ENCODE measurements around the gene ZNF644. TPM values are rescaled to one million over a fixed set of nuclear protein-coding genes. Genes with fewer than 3 reads are reported as not detected.

ZNF644 gene
- total RNA-seq, 2 experiments from 2014 or later = 41.6 to 44.7 TPM

DNA sequence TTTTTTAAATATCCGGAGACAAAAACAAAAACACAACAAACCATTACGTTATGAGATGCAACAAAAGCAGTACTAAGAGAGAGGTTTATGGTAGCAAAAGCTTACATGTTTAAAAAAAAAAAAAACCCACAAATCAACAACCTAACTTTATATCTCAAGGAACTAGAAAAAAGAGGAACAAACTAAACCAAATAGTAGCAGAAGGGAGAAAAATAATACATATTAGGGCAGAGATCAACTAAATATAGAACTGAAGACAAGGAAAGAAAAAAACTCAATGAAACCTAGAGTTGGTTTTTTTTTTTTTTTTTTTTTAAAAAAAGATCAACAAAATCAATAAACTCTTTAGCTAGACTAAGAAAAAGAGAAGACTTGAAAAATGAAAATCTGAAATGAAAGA is 34.9 kb downstream of the ZNF644 start:
- Mint-ChIP-seq H3K9me3 (peaks cover 27% of the 10 kb centered on the region), H3K27ac (peak overlapping the region; percentile 51), H3K27me3 (no peaks in the 10 kb centered on the region), H3K4me3 (no peak overlapping the region), H3K4me1 (peaks cover 40% of the 10 kb centered on the region), H3K36me3 (peaks cover 65% of the 10 kb centered on the region)
- no peak for DNase-seq

DNA sequence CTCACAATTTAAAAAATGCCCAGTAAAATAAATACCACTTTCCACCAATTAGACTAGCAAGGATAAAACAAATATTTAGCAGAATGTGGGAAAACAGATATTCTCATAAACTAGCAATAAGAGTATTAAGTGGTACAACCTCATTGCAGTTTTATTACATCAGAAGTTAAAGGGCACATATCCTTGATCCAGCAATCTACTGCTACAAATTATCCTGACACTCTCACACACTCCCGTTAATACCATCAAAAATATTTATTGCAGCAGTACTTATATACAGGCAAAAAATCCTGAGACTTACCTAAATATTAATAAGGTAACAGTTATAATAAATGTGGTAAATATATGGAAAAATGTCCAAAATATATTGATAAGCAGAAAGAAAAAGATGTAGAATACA is 44.3 kb downstream of the ZNF644 start:
- no peak overlapping the region for H3K27ac Mint-ChIP-seq
- no peaks in the 10 kb centered on the region for H3K27me3 Mint-ChIP-seq
- no peak for DNase-seq
- H3K36me3 Mint-ChIP-seq = peaks cover 53% of the 10 kb centered on the region
- H3K4me1 Mint-ChIP-seq = peaks cover 26% of the 10 kb centered on the region
- H3K9me3 Mint-ChIP-seq = peaks cover 6% of the 10 kb centered on the region
- no peak overlapping the region for H3K4me3 Mint-ChIP-seq

GRCh38 chr1:90973897-90974798 is 47.7 kb downstream of the ZNF644 start:
- H3K27ac Mint-ChIP-seq = peak overlapping the region; percentile 69
- peaks cover 31% of the 10 kb centered on the region for H3K4me1 Mint-ChIP-seq

GRCh38 chr1:90970208-90970607 is 51.6 kb downstream of the ZNF644 start:
- Mint-ChIP-seq H3K36me3 (peaks cover 42% of the 10 kb centered on the region), H3K4me1 (peaks cover 35% of the 10 kb centered on the region), H3K27ac (no peak overlapping the region), H3K9me3 (peaks cover 8% of the 10 kb centered on the region), H3K27me3 (no peaks in the 10 kb centered on the region), H3K4me3 (no peak overlapping the region)
- no peak for DNase-seq

More at GRCh38 chr1:90973897-90974798, 47.7 kb downstream of the ZNF644 start:
- no peaks in the 10 kb centered on the region for H3K27me3 Mint-ChIP-seq
- peak overlapping the region; percentile 9 for H3K4me3 Mint-ChIP-seq
- peaks cover 8% of the 10 kb centered on the region for H3K9me3 Mint-ChIP-seq
- no peak for DNase-seq
- peaks cover 55% of the 10 kb centered on the region for H3K36me3 Mint-ChIP-seq

DNA sequence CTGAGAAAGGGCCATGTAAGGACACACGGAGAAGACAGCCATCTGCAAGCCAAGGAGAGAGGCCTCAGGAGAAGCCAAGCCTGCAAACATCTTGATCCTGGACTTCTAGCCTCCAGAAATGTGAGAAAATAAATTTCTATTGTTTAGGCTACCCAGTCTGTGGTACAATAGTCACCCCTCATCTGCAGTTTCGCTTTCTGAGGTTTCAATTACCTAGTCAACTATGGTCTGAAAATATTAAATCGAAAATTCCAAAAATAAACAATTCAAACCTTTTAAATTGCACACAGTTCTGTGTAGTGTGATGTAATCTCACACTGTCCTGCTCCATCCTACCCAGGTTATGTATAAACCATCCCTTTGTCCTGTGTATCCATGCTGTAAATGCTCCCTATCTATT is 52.6 kb downstream of the ZNF644 start:
- Mint-ChIP-seq H3K27me3 (no peaks in the 10 kb centered on the region), H3K36me3 (peaks cover 35% of the 10 kb centered on the region), H3K9me3 (peaks cover 8% of the 10 kb centered on the region), H3K27ac (no peak overlapping the region), H3K4me3 (no peak overlapping the region), H3K4me1 (peaks cover 29% of the 10 kb centered on the region)
- DNase-seq = no peak

GRCh38 chr1:90964444-90965035 is 57.3 kb downstream of the ZNF644 start:
- no peak overlapping the region for H3K27ac Mint-ChIP-seq
- H3K4me3 Mint-ChIP-seq = no peak overlapping the region
- no peak for DNase-seq
- H3K27me3 Mint-ChIP-seq = no peaks in the 10 kb centered on the region
- H3K9me3 Mint-ChIP-seq = peaks cover 1% of the 10 kb centered on the region
- peaks cover 30% of the 10 kb centered on the region for H3K4me1 Mint-ChIP-seq
- peaks cover 24% of the 10 kb centered on the region for H3K36me3 Mint-ChIP-seq

DNA sequence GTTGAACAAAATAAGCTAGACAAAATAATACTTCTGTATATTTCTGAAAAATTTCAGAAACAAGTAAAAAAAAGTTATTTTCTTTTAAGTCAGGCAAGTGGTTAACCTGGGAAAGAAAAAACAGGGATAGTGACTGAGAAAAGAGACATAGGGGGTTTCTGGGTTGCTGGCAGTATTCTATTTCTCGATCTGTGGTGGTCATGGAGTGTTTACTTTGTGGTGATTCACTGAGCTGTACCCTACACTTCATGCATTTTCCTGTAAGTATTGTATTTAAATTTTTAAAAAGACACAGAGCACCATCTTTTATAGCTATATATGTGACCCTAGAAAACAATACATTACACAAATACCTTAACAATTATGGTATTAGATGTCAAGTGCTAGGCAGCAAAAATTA is 58.2 kb downstream of the ZNF644 start:
- Mint-ChIP-seq H3K36me3 (peaks cover 29% of the 10 kb centered on the region), H3K4me3 (no peak overlapping the region), H3K9me3 (peaks cover 1% of the 10 kb centered on the region), H3K4me1 (peaks cover 28% of the 10 kb centered on the region), H3K27me3 (no peaks in the 10 kb centered on the region), H3K27ac (no peak overlapping the region)
- DNase-seq = no peak

- Mint-ChIP-seq H3K9me3 (peaks cover 3% of the 10 kb centered on the region), H3K4me1 (peaks cover 31% of the 10 kb centered on the region), H3K27ac (no peak overlapping the region), H3K27me3 (no peaks in the 10 kb centered on the region), H3K36me3 (peaks cover 33% of the 10 kb centered on the region), H3K4me3 (no peak overlapping the region)
- no peak for DNase-seq
Measured at GRCh38 chr1:90963236-90963635, 58.6 kb downstream of the ZNF644 start.

- Mint-ChIP-seq H3K9me3 (peaks cover 12% of the 10 kb centered on the region), H3K36me3 (peaks cover 61% of the 10 kb centered on the region), H3K4me3 (no peak overlapping the region), H3K27me3 (no peaks in the 10 kb centered on the region), H3K27ac (no peak overlapping the region), H3K4me1 (peaks cover 57% of the 10 kb centered on the region)
- DNase-seq = no peak
Measured at GRCh38 chr1:90959352-90960206, 62.3 kb downstream of the ZNF644 start.

DNA sequence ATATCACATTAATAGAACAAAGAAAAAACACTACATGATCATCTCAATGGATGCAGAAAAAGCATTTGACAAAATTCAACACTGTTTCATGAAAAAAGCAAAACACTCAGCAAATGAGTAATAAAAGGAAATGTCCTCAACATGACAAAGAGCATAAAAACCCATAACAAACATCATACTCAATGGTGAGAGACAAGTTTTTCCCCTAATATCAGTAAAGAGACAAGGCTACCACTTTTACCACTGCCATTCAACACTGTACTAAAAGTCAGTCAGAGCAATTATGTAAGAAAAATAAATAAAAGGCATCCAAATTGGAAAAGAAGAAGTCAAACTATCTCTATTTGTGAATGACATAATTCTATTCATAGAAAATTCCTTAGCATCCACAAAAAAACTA is 64.3 kb downstream of the ZNF644 start:
- DNase-seq = no peak
- peaks cover 65% of the 10 kb centered on the region for H3K4me1 Mint-ChIP-seq
- no peaks in the 10 kb centered on the region for H3K27me3 Mint-ChIP-seq
- H3K9me3 Mint-ChIP-seq = peaks cover 12% of the 10 kb centered on the region
- no peak overlapping the region for H3K27ac Mint-ChIP-seq
- peaks cover 78% of the 10 kb centered on the region for H3K36me3 Mint-ChIP-seq
- no peak overlapping the region for H3K4me3 Mint-ChIP-seq

GRCh38 chr1:90955769-90956168 is 66.1 kb downstream of the ZNF644 start:
- Mint-ChIP-seq H3K27me3 (no peaks in the 10 kb centered on the region), H3K9me3 (peaks cover 12% of the 10 kb centered on the region), H3K27ac (no peak overlapping the region), H3K4me3 (no peak overlapping the region), H3K36me3 (peaks cover 84% of the 10 kb centered on the region), H3K4me1 (peaks cover 76% of the 10 kb centered on the region)
- no peak for DNase-seq

DNA sequence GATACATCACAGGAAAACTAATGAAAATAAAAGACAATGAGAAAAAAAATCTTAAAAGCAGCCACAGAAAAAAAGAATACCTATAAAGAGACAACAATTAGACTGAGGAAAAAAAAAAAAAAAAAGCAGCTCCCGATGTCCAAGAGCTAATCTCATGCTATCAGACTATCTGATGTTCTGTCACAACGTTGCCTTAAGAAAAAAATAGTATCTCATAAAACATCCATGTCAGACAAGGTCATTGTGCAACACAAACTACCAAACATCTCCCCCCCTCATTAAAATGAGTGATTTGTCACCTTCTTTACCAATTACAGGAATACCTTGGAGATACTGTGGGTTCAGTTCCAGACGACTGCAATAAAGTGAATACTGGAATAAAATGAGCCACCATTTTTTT is 68.9 kb downstream of the ZNF644 start:
- no peak for DNase-seq
- Mint-ChIP-seq H3K4me1 (peaks cover 59% of the 10 kb centered on the region), H3K27me3 (no peaks in the 10 kb centered on the region), H3K4me3 (no peak overlapping the region), H3K9me3 (peaks cover 8% of the 10 kb centered on the region), H3K36me3 (peaks cover 64% of the 10 kb centered on the region), H3K27ac (no peak overlapping the region)

GRCh38 chr1:90951009-90951408 is 70.8 kb downstream of the ZNF644 start:
- H3K36me3 Mint-ChIP-seq = peaks cover 46% of the 10 kb centered on the region
- peaks cover 6% of the 10 kb centered on the region for H3K9me3 Mint-ChIP-seq
- no peaks in the 10 kb centered on the region for H3K27me3 Mint-ChIP-seq
- peaks cover 57% of the 10 kb centered on the region for H3K4me1 Mint-ChIP-seq
- H3K4me3 Mint-ChIP-seq = no peak overlapping the region
- DNase-seq = no peak
- no peak overlapping the region for H3K27ac Mint-ChIP-seq

- peaks cover 38% of the 10 kb centered on the region for H3K4me1 Mint-ChIP-seq
- no peaks in the 10 kb centered on the region for H3K9me3 Mint-ChIP-seq
- no peak overlapping the region for H3K27ac Mint-ChIP-seq
- H3K27me3 Mint-ChIP-seq = no peaks in the 10 kb centered on the region
- H3K4me3 Mint-ChIP-seq = no peak overlapping the region
- H3K36me3 Mint-ChIP-seq = peaks cover 26% of the 10 kb centered on the region
- DNase-seq = no peak
Measured at GRCh38 chr1:90948301-90948700, 73.5 kb downstream of the ZNF644 start.

- H3K4me3 Mint-ChIP-seq = no peak overlapping the region
- H3K4me1 Mint-ChIP-seq = peaks cover 24% of the 10 kb centered on the region
- no peak overlapping the region for H3K27ac Mint-ChIP-seq
- H3K9me3 Mint-ChIP-seq = no peaks in the 10 kb centered on the region
- no peak for DNase-seq
- H3K36me3 Mint-ChIP-seq = peaks cover 20% of the 10 kb centered on the region
- H3K27me3 Mint-ChIP-seq = no peaks in the 10 kb centered on the region
Measured at GRCh38 chr1:90946630-90947029, 75.2 kb downstream of the ZNF644 start.

Measured in activated naive CD8-positive, alpha-beta T cell treated with anti-CD3 and anti-CD28 coated beads for 36 hours (primary cell).